NK-92 treated with Interleukin-12 subunit alpha and Interleukin-12 subunit beta, amount 100 ng/mL, for 24 hours (cell line): ENCODE measurements around the gene VWA7.

ENCODE experiments used
- DNase-seq: peaks from one replicate; lab custom pipeline; 2025; lab: John Stamatoyannopoulos, UW

The VWA7 gene

GRCh38 chr6:31778999-31779885 lies 2.1 kb upstream of the VWA7 start:
- no peak for DNase-seq

- DNase-seq = no peak
These were observed 1.1 kb upstream of the VWA7 start for GRCh38 chr6:31778193-31778592.

GRCh38 chr6:31777667-31778050 lies 531 bp upstream of the VWA7 start:
- no peak for DNase-seq

DNA sequence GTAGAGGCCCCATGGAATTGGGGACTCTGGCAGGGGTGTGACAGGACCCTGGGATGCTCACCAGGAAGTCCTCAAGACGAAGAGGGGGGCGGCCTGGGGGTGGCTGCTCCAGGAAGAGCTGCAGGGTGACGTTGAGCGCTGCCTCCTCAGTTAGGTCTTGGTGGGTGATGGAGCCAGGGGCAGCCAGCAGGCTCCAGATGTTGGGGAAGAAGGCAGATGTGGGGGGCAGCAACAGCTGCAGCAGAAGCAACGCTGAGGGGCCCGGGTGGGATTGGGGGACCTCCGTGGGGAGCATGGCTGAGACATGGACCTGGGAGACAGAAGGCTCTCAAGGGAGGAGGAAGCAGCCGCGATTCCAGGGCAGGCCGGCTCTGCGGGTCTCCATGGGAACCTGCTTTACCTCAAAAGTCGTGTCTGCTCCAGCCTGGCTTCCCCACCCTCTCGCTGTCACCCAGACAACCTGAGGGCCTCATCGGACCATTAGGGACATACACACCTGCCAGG lies 591 bp downstream of the VWA7 start:
- no peak for DNase-seq

DNA sequence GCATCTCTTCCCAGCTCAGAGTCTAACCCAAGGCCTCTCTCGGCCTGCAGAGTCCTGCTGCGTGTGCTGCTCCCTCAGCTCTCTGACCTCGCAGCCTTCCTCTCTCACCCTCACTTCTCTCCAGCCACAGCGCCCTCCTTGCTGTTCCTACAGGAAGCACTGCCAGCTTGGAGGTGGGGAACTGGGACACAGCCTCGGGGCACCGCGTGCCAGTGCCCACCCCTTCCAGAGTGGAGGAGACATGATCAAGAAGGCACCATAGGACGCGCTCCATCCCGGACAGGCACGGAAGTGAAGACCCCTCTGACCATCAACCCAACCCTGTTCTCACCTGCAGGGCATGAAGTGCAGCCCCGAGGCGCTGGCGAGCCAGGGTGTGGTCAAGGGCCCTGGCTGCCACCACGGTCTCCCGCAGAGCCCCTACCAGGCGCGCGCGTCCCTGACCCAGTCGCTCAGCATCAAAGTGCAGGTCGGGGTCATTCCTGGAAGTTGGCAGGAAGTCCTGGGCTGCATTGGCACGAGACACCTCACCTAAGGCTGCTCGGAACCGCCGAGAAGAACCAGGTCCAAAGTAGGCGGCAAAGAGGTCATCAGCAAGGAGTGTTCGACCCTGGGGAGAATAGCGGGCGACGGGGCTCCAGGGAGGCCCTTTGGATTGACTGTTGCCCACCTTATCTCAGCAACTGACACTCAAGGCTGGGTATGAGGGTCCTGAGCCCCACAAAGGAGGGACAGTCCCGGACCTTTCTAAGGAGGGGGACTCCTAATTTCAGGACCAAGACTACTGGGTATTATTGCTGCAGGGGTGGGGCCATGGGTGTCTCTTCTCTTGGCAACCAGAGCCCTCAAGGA lies 1.3 kb downstream of the VWA7 start:
- DNase-seq = no peak

DNA sequence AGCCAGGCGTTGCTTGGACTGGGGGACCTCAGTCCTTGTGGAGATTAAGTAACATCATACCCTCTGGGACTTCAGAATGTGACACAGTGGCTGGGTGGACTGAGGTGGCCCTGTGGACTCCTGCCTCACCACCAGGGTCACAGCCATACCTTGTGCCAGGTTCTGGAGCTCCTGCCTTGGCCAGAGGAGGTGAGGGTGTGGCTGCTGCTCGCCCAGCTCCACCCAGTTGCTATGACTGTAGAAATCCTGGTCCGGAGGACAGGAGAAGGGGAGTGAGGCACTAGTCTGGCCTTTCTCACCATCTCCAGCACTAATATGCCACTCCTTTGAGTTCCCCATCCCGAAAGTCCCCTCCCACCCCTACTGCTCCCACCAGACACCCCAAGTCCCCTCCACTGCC lies 1.9 kb downstream of the VWA7 start:
- DNase-seq = no peak

GRCh38 chr6:31771992-31772358 lies 5.2 kb downstream of the VWA7 start:
- DNase-seq = no peak

DNA sequence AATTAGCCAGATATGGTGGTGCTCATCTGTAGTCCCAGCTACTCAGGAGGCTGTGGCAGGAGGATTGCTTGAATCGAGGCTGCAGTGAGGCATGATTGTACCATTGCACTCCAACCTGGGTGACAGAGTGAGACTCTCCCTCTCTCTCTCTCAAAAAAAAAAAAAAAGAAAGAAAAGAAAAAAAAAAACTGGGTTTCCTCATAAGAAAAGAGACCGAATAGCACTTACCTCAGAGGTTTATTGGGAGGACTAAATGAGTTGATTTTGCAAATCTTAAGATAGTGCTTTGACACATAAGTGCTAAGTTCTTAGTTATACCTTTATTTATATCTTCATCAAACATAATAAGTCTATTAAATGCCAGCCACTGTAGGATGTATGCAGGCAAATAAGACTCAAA lies 6.3 kb downstream of the VWA7 start:
- DNase-seq = no peak

DNA sequence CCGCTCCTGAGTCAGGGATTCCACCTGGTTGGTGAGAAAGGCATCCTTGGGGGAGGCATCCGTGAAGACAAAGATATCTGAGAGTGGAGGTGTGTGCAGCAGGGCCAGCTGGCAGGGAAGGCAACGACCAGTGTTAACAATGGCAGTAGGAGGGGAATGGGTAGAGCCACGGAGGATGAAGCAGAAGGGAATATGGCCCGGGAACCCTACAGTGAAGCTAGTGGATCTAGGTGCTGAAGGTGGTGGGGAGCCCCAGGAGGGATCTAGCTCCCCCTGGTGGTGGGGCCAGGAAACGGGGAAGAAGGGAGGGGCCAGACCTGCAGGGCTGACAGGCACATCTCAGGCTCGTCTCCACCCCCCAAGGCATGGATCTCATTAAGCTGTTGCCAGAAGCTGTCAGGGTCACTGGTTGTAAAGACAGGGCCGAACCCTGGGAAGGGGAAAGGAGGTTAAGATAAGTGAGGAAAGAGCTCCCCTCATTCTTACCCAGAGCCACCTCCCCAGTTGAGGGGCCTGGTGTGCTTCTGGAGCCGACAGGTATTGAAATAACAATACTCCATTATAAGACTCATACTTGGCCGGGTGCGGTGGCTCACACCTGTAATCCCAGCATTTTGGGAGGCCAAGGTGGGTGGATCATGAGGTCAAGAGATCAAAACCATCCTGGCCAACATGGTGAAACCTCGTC lies 7.3 kb downstream of the VWA7 start:
- DNase-seq = peak; percentile 45

GRCh38 chr6:31768363-31769257 lies 8.5 kb downstream of the VWA7 start:
- DNase-seq = no peak

DNA sequence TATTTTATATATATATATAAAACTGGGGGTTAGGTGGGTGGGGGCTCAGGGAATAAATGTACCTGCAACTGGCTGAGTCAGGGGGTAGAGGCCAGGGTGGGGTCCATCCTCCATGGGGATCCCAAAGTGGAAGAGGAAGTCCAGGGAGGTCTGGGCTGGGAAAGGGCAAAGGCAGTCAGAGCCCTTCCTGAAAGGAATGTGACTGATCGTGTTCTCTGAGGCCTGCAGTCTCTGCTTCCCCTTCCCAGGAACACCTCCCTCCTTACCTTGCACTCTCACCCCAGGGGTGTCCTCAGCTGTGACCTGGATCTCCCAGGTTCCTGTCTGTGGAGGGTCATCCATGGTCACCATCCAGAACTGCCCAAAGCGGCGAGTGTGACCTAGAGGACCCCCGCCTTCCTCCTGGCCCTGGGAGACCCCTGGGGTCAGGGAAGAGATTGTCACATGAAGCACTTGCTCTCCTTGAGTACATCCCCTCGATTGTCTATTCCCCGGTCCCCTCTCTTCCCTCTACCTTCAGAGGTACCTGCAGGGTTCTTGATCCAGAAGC lies 10.0 kb downstream of the VWA7 start:
- DNase-seq = no peak

DNA sequence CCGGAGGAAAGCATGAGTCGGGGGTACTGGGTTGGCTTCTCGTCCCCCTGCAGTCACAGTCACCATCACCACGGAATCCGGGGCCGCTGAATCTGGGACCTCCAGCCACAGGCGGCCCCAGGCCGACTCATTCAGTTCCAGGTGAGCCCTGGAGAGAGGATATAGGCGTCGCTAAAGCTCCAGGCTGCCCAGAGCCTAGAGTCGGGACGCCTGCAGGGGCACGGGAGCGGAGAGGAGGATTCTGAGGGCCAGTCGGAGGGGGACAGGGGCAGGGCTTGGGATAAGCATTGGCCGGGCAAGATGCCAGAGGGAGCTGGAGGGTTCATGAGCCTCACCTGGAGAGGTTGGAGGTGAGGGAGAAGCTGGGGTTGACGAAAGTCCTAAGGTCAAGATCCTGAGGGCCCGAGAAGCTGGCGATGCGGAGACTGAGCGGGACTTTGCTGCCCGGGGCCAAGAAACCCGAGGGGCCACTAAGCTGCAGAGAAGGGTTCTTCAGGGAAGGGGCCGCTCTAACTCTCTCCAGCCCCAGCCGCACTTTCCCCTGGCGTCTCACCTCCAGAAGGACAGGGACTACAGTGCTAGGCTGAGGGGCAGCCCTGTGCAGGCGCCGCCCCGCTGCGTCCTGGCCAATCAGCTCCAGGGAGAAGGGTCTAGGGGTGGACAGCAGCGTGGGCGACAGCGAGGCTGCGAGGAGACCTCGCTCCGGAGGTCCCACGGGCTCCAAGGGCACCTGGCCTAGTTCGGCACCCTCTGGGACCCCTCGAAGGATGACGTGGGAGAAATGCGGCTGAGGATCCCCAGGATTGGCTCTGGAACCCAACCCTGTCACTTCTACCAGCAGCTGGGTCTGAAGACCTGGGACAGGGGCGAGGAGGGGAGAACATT lies 11.0 kb downstream of the VWA7 start:
- no peak for DNase-seq

DNA sequence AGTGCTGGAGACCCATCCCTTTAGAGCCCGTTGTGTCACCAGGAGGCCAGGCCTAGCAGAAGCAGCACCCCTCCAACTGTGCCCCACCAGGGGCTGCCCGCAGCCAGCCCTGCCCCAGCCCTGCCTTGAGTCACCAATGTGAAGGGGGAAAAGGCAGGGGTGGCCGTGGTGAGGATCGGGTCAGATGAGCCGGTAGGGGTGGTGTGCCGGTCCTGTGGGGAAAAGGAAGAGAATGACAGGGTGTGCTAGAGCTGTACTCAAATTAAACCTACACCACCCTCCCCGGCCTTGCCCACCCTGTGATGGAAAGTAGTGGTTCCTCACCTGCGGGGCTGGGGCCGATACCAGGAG lies 11.6 kb downstream of the VWA7 start:
- DNase-seq = no peak

DNA sequence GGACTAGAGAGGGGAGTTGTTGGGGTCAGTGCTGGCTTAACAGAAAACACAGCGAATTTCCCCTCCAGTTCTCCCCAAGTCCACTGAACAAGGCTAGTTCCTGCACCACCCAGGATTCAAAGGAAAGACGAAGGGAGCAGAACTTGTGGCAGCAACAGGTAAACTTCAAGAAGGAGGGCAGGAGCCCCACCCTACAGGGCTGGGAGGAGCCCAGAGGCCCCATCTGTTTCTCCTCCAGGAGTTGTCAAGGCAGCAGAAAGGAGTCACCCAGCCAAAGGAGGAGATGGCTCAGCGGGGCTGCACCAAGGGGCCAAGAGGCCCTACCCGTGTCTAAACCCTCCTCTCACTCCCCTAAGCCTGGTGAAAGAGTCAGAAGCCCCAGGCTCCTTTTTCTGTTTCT lies 12.9 kb downstream of the VWA7 start:
- no peak for DNase-seq

GRCh38 chr6:31763619-31763940 lies 13.5 kb downstream of the VWA7 start:
- DNase-seq = no peak

DNA sequence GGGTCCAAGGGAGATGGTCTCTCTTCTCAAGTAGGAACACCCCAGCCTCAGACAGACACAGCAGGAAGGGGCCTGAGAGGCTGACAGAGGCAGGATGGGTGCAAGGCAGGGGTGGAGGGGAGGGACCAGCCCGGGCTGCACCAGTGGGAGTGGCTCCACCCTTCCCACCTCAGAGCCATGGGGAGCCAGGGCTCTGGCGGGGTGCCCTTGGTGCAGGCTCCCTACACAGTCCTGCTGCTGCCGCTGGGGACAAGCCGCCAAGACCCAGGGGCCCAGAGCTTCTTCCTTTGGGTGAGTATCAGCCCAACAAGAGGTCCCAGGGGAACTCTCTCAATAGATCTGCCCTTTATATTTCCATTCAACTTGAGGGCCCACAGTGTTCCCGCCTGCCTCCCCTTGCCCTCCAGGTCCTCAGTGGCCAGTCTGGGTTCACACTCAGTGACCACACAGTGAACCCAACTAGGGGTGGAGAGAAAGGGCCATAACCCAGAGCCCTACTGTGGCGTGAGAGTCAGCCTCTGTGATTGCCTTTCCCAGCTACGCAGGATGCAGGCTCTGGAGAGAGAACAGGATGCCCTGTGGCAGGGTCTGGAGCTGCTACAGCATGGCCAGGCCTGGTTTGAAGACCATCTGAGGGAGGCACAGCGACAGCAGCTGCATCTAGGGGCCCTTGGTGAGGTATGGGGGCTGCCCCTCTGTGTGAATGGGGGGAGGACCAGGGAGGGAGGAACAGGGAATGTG lies 14.1 kb downstream of the VWA7 start:
- DNase-seq = no peak

- DNase-seq = no peak
These were observed 14.8 kb downstream of the VWA7 start, which contains the start of gene SAPCD1 for GRCh38 chr6:31762356-31762755. Gene SAPCD1 (plus strand): TSS chr6:31762656. CDS start chr6:31763055, 399 bp downstream.

DNA sequence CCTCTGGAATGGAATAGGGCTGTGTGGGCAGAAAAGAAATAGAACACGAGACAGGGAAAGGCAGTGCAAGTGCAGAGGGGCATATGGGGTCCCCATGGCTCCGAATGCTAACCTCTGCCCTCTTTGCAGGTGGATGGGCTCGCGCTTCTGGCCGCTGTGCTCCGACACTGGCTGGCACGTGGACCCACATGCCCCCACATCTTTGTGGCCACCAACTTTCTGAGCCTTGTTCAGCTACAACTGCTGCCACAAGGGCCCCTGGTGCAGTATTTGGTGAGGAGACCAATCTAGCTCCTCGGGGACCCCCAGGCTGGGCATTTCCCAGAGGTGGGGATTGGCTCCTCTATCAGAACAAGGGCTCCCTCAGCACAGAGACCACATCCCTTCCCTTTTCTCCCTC lies 15.8 kb downstream of the VWA7 start:
- no peak for DNase-seq

DNA sequence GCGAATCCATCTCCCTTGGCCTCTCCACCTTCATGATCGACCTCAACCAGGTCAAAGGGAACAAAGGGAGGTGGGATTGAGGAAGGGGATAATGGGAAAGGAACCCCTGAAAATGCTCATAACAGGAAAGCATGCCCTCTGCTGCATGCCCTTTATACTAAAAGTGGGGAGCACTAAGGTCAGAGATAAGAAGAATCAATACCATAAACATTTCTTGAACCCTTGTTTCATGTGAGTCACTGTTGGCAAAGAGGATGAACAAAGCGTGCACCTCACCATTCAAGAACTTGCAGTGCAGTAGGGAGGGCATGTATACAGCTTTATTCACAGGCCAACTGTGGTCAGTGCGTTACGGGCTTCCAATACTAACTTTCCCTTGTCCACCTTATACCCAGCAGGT lies 16.3 kb downstream of the VWA7 start:
- DNase-seq = no peak

- DNase-seq = no peak
These were observed 18.8 kb downstream of the VWA7 start for GRCh38 chr6:31758281-31758680.
